ENCODE measurements around the gene GTF2H4.

Gene GTF2H4

DNA sequence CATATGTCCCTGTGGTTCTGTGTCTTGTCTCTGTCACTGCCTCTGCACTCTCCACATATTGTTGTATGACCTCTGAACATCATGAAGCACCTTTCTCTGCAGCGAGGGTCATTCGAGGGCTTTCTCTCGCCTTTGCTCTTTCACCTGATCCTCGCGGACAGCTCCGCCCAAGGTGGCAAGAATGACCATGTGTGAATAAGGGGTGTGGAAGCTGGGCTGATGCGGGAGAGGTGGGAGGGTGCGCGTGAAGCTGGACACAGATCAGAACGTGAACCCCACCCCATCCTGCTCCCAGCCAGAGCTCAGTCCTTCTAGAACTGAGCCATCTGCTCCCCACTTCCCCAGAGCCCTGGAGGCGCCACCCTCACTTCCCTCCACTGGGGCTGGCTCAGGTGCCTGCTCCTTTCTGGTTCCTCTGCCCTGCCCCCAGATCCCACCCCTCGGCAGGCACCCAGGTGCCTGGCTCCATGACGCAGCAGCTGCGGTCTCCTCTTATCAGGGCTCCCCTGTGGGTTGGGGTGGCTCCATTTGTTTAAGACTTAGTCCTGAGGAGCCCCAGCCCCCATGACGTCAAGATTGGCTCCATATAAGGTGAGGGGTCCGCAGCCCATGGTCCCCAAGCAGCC is 32.5 kb downstream of the GTF2H4 start, which contains the start of gene MUCL3:
Gene MUCL3 (plus strand): TSS at position 613 of the 626 bp plus-strand sequence. CDS start 27 bp downstream, outside the sequence.
- H3K27me3 ChIP-seq (ENCODE audit: control insufficient read depth, insufficient read depth, low read length), result peaks cover 5% of the 10 kb centered on the region
- no peaks in the 10 kb centered on the region for H3K4me1 ChIP-seq (ENCODE audit: control insufficient read depth, insufficient read depth, low read length)
- no peak within 1 kb of the TSS for H3K9ac ChIP-seq (ENCODE audit: low read length)
- H3K27ac ChIP-seq (ENCODE audit: low read depth, low read length), result no peak within 1 kb of the TSS
- no peak within 1 kb of the TSS for H3K4me3 ChIP-seq (ENCODE audit: low read length)
- no peaks in the 10 kb centered on the region for H3K36me3 ChIP-seq (ENCODE audit: control insufficient read depth, insufficient read depth, low read length)

DNA sequence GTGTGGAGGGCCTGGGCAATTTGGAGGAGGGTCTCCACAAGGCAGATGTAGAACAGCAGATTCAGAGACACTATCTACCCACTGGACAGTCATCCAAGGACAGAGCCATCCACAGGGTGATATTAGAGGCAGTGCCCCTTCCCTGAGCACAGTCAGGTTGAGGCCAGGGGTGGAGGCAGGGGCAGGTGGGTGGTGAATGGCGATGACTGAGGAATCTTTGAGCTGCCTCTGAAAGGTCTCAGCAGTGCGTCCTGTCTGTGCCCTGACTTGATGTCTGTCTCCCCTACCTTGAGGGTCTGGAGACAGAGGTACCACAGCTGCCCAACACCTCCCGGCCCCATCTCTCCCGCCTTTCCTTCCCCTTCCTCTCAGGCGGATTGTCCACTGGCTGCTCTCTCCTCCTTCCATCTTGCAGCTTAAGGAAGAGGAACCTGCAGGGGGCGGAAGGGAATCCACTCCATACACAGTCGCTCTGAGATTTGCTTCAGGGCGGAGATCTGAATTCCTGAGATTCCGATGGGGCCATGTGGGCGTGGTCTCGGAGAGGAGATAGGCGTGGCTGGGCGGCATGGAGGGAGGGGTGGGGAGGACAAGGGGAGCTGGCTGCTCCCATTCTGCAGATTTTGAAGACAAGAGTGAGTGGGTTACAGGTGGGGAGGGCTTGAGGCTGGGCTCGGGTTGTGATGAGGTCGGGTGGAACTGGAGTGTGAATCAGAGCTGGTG is 34.5 kb downstream of the GTF2H4 start:
- H3K9ac ChIP-seq (ENCODE audit: low read length), result no peak overlapping the region
- H3K4me1 ChIP-seq (ENCODE audit: control insufficient read depth, insufficient read depth, low read length), result no peaks in the 10 kb centered on the region
- H3K36me3 ChIP-seq (ENCODE audit: control insufficient read depth, insufficient read depth, low read length), result no peaks in the 10 kb centered on the region
- H3K27me3 ChIP-seq (ENCODE audit: control insufficient read depth, insufficient read depth, low read length), result peaks cover 5% of the 10 kb centered on the region
- no peak overlapping the region for H3K27ac ChIP-seq (ENCODE audit: low read depth, low read length)
- H3K4me3 ChIP-seq (ENCODE audit: low read length), result no peak overlapping the region

DNA sequence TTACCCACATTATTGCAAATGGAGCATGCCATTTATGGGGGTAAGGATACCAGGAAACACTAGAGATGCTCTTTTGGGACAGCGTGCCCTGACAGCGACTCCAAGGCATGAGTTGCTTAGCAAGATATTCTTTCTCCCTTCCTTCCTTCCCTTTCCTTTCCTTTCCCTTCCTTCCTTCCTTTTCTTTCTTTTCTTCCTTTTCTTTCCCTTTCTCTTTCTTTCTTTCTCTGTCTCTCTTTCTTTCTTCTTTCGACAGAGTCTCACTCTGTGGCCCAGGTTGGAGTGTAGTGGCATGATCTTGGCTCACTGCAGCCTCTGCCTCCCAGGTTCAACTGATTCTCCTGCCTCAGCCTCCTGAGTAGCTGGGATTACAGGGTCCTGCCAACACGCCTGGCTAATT is 36.0 kb downstream of the GTF2H4 start:
- Histone ChIP-seq H3K27me3 (ENCODE audit: control insufficient read depth, insufficient read depth, low read length) (peaks cover 5% of the 10 kb centered on the region), H3K9ac (ENCODE audit: low read length) (no peak overlapping the region), H3K27ac (ENCODE audit: low read depth, low read length) (no peak overlapping the region), H3K4me1 (ENCODE audit: control insufficient read depth, insufficient read depth, low read length) (no peaks in the 10 kb centered on the region), H3K4me3 (ENCODE audit: low read length) (no peak overlapping the region), H3K36me3 (ENCODE audit: control insufficient read depth, insufficient read depth, low read length) (no peaks in the 10 kb centered on the region)

DNA sequence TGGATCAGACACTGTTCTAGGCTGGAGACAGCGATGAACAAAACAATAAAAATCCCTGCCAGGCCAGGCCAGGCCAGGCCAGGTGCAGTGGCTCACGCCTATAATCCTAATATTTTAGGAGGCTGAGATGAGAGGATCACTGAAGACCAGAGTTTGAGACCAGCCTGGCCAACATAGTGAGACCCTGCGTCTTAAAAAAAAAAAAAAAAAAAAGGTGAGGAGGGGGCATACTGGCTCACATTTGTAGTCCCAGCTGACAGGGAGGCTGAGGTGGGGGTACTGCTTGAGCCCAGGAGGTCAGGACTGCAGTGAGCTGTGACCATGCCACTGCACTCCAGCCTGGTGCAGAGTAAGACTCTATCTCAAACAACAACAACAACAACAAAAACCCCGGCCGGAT is 37.3 kb downstream of the GTF2H4 start:
- Histone ChIP-seq H3K9ac (ENCODE audit: low read length) (no peak overlapping the region), H3K4me3 (ENCODE audit: low read length) (no peak overlapping the region), H3K27ac (ENCODE audit: low read depth, low read length) (no peak overlapping the region), H3K27me3 (ENCODE audit: control insufficient read depth, insufficient read depth, low read length) (peaks cover 5% of the 10 kb centered on the region), H3K4me1 (ENCODE audit: control insufficient read depth, insufficient read depth, low read length) (no peaks in the 10 kb centered on the region), H3K36me3 (ENCODE audit: control insufficient read depth, insufficient read depth, low read length) (no peaks in the 10 kb centered on the region)

DNA sequence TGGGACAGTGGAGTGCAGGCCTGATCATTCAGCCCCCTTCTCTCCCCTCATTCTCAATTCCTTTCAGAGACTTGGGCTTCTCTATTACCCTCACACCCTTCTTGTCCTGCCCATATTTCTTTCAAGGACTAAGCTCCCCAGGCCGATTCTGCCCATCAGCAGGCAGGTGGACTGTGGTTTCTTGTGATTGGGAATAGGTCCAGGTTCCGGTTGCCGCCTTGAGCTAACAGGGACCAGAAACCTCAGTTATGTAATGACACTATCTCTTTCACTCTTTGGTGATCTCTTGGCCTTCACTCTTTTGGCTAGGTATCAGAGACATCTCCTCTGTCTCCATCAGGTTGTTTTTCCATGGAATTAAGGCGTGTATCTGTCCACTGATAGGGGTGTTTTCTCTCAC is 39.2 kb downstream of the GTF2H4 start:
- H3K9ac ChIP-seq (ENCODE audit: low read length), result no peak overlapping the region
- H3K4me1 ChIP-seq (ENCODE audit: control insufficient read depth, insufficient read depth, low read length), result no peaks in the 10 kb centered on the region
- no peak overlapping the region for H3K4me3 ChIP-seq (ENCODE audit: low read length)
- peaks cover 5% of the 10 kb centered on the region for H3K27me3 ChIP-seq (ENCODE audit: control insufficient read depth, insufficient read depth, low read length)
- H3K27ac ChIP-seq (ENCODE audit: low read depth, low read length), result no peak overlapping the region
- H3K36me3 ChIP-seq (ENCODE audit: control insufficient read depth, insufficient read depth, low read length), result no peaks in the 10 kb centered on the region

DNA sequence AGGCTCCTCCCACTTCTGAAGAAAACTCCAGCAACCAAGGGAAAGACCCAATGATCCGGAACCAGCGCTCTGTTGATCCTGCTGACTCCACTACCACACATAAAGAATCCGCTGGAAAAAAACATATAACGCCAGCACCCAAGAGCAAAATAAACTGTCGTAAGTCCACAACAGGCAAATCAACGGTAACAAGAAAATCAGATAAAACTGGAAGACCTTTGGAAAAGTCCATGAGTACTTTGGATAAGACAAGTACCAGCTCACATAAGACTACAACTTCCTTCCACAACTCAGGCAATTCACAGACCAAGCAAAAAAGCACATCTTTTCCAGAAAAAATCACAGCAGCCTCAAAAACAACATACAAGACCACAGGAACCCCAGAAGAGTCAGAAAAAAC is 40.8 kb downstream of the GTF2H4 start:
- H3K4me3 ChIP-seq (ENCODE audit: low read length), result no peak overlapping the region
- H3K4me1 ChIP-seq (ENCODE audit: control insufficient read depth, insufficient read depth, low read length), result no peaks in the 10 kb centered on the region
- no peaks in the 10 kb centered on the region for H3K36me3 ChIP-seq (ENCODE audit: control insufficient read depth, insufficient read depth, low read length)
- no peak overlapping the region for H3K27ac ChIP-seq (ENCODE audit: low read depth, low read length)
- H3K9ac ChIP-seq (ENCODE audit: low read length), result no peak overlapping the region
- peaks cover 2% of the 10 kb centered on the region for H3K27me3 ChIP-seq (ENCODE audit: control insufficient read depth, insufficient read depth, low read length)

DNA sequence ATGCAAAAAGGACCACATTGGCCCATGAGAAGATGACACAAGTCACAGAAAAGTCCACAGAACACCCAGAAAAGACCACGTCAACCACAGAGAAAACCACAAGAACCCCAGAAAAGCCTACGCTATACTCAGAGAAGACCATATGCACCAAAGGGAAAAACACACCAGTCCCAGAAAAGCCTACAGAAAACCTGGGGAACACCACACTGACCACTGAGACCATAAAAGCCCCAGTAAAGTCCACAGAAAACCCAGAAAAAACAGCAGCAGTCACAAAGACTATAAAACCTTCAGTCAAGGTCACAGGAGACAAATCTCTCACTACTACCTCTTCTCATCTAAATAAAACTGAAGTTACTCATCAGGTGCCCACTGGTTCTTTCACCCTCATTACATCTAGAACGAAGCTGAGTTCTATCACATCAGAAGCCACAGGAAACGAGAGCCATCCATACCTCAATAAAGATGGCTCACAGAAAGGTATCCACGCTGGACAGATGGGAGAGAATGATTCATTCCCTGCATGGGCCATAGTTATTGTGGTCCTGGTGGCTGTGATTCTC is 44.0 kb downstream of the GTF2H4 start:
- H3K9ac ChIP-seq (ENCODE audit: low read length), result no peak overlapping the region
- H3K4me3 ChIP-seq (ENCODE audit: low read length), result no peak overlapping the region
- peaks cover 10% of the 10 kb centered on the region for H3K27me3 ChIP-seq (ENCODE audit: control insufficient read depth, insufficient read depth, low read length)
- H3K27ac ChIP-seq (ENCODE audit: low read depth, low read length), result no peak overlapping the region
- peaks cover 4% of the 10 kb centered on the region for H3K4me1 ChIP-seq (ENCODE audit: control insufficient read depth, insufficient read depth, low read length)
- no peaks in the 10 kb centered on the region for H3K36me3 ChIP-seq (ENCODE audit: control insufficient read depth, insufficient read depth, low read length)

DNA sequence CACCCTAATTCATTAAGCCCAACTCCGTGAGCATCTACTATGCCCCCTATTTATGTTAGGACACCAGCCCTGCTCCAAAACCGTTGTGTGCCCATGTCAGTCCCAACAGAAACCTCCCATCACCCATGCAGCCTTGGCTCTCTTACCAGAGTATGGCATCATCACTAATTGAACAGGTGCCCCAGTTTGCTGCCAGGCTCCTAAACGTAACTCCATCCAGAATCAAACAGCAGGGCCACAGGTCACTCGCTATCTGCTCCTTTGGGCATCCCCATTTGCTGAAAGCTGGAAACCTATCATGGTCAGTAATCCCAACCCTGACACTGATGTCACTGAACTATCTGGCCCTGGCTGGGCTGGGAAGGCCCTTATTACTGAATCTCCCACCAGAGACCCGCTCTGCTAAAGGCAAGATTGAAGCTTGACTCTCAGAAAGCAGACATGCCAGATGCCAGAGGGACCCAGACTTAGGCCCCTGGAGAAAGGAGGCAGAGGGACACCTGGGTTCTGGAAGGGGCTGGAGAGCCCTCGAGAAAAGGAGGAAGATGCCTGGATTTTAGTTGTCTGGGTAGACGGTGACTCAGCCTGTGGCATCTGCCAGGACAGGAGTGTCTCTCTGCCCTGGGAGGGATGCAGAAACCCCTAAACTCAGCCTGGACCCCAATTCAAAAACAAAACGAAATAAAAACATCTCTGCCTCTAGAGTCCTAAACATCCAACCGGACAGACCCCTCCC is 46.8 kb downstream of the GTF2H4 start:
- Histone ChIP-seq H3K36me3 (ENCODE audit: control insufficient read depth, insufficient read depth, low read length) (no peaks in the 10 kb centered on the region), H3K27me3 (ENCODE audit: control insufficient read depth, insufficient read depth, low read length) (peaks cover 12% of the 10 kb centered on the region), H3K4me3 (ENCODE audit: low read length) (peak overlapping the region; percentile 60), H3K27ac (ENCODE audit: low read depth, low read length) (no peak overlapping the region), H3K9ac (ENCODE audit: low read length) (no peak overlapping the region), H3K4me1 (ENCODE audit: control insufficient read depth, insufficient read depth, low read length) (peaks cover 4% of the 10 kb centered on the region)

DNA sequence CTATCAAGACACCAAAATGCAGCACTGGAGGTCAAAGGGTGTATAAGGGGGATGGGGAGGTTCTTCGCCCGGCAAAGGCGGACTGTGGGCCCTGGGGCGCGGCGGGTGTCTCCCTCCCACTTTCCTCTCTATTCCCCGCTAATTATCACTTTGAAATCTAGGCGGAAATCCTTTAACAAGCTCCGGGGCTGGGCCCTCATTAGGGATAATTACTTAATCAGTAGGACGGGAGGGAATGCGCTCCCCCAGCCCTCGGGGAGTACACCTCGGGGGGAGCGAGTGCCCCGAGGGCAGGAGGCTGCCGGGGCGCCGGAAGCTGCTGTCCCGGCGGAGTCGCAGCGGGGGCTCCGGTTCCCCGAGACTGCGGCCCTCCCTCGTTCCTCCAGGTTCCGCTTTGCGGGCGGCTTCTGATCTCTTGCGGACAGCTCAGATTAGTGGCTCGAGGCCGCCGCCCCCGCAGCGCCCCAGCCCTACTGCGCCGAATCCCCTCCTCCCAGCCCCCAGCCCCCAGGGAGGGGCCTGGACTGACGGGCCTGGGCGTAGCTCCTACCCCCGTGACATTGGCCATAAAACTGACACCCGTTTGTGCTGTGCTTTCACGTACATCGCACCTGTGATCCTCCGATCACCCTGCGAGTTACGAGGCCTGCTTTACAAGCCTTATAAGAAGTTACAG is 47.5 kb downstream of the GTF2H4 start:
- peak overlapping the region; percentile 60 for H3K4me3 ChIP-seq (ENCODE audit: low read length)
- H3K9ac ChIP-seq (ENCODE audit: low read length), result no peak overlapping the region
- H3K27me3 ChIP-seq (ENCODE audit: control insufficient read depth, insufficient read depth, low read length), result peaks cover 12% of the 10 kb centered on the region
- H3K27ac ChIP-seq (ENCODE audit: low read depth, low read length), result no peak overlapping the region
- H3K36me3 ChIP-seq (ENCODE audit: control insufficient read depth, insufficient read depth, low read length), result no peaks in the 10 kb centered on the region
- H3K4me1 ChIP-seq (ENCODE audit: control insufficient read depth, insufficient read depth, low read length), result peaks cover 4% of the 10 kb centered on the region

DNA sequence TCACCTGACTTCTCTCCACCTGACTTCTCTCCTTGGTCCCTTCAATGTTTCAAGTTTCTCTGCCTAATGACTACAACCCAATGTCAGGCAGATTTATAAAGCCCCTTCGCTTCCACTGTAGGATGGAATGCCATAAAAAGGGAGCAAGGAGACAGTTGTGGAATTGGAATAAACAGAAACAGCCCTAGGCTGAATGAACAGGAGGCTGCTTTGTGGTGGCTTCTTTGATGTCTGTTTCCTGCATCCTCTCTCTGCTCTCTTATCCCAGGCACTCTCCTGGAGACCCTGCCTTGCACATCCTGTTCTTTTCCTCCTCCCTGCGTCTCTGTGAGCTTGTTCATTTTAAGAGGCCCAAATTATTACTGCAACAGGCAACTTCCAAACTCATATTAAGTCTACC is 49.7 kb downstream of the GTF2H4 start:
- Histone ChIP-seq H3K9ac (ENCODE audit: low read length) (no peak overlapping the region), H3K4me3 (ENCODE audit: low read length) (no peak overlapping the region), H3K4me1 (ENCODE audit: control insufficient read depth, insufficient read depth, low read length) (peaks cover 4% of the 10 kb centered on the region), H3K27me3 (ENCODE audit: control insufficient read depth, insufficient read depth, low read length) (peaks cover 9% of the 10 kb centered on the region), H3K27ac (ENCODE audit: low read depth, low read length) (no peak overlapping the region), H3K36me3 (ENCODE audit: control insufficient read depth, insufficient read depth, low read length) (no peaks in the 10 kb centered on the region)

DNA sequence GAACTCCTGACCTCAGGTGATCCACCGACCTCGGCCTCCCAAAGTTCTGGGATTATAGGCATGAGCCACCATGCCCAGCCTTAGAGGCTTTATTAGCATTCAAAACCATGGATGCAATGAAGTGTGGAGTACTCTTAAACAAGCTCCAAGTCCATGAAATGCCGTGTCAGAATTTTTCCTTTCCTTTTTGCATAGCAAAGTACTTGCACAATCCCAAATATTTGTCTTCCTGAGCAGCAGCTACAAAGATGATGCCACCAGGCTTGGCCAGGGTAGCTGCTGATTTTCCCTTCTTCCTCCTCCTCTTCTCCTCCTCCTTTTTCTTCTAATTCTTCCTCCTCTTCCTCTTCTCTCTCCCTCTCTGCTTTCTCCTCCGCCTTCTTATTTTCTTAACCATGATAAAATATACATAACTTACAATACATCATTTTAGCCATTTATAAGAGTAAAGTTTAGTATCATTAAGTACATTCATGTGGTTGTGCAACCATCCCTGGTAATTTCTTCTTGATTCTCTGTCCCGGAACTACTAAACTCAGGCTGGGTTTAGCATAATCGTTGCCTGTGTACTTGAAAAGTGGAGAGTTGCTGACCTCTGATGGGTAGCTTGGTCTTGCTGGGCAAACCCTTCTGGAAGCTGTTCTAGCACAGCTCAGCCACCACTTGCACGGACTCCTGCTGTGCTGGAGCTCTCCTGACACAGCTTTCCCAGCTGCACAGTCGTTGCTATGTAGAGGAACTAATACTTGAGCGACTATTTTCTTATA is 53.1 kb downstream of the GTF2H4 start:
- Histone ChIP-seq H3K4me3 (ENCODE audit: low read length) (no peak overlapping the region), H3K9ac (ENCODE audit: low read length) (no peak overlapping the region), H3K27me3 (ENCODE audit: control insufficient read depth, insufficient read depth, low read length) (peaks cover 11% of the 10 kb centered on the region), H3K4me1 (ENCODE audit: control insufficient read depth, insufficient read depth, low read length) (no peaks in the 10 kb centered on the region), H3K36me3 (ENCODE audit: control insufficient read depth, insufficient read depth, low read length) (no peaks in the 10 kb centered on the region), H3K27ac (ENCODE audit: low read depth, low read length) (no peak overlapping the region)
